ENCODE results near the gene EHD2.
"Not testable (repeated sequence)": the region's sequence is repeated elsewhere in the genome, so short reads cannot be mapped to it uniquely, and the experiment has no call there.

Gene EHD2

GRCh38 chr19:47718415-47719046, 5.3 kb downstream of the EHD2 start:
- peak overlapping the region; percentile 91 for H3K9ac ChIP-seq (ENCODE audit: low read length)
- DNase-seq (ENCODE audit: low read depth); H3K9me3 ChIP-seq (ENCODE audit: control insufficient read depth, low read length); H3K27me3 ChIP-seq (replicated peaks; ENCODE audit: control insufficient read depth, insufficient read depth, low read length): not testable (repeated sequence)
- H3K4me1 ChIP-seq (ENCODE audit: control insufficient read depth, insufficient read depth, low read length), result peaks cover 72% of the 10 kb centered on the region
- H3K36me3 ChIP-seq (ENCODE audit: control insufficient read depth, insufficient read depth, low read length, severe bottlenecking), result peaks cover 20% of the 10 kb centered on the region
- H3K4me3 ChIP-seq (ENCODE audit: low read length), result peak overlapping the region; percentile 18

DNA sequence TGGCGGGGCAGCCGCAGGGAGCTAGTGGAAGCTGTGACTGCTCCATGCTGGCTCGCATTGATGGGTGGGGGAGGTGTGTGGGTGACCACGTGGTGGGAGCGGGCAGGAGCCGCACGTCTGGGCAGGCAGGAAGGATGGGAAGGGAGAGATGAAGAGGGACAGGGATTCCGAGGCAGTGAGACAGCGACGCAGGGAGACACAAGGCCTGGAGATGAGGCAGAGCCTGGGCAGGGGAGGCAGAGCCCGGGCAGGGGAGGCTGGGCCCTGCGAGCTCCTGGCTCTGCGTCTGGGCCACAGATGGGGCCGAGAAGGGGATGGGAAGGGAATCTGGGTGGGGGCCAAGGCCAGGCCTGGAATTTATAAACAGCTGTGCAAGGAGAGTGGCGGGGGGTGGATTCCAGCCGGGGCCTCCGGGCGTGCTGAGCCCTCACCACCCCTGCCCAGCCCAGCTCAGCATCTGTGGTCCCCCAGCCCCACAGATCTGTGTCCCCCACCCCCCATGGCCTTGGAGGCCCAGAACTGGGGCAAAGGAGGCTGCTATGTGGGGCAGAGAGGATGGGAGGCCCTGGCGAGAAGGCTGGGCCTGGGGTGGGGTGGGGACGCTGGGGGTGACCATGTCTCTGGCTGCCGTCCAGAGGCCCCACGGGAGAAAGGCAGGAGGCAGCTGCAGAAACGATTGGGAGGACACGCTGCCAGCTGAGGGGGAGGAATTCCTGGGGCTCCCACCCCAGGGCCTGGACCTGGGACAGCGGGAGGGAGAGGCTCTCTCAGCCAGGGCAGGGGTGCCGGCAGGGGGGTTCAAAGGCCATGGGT, 6.0 kb downstream of the EHD2 start:
- H3K9ac ChIP-seq (ENCODE audit: low read length), result peak overlapping the region; percentile 91
- peaks cover 77% of the 10 kb centered on the region for H3K4me1 ChIP-seq (ENCODE audit: control insufficient read depth, insufficient read depth, low read length)
- no peaks in the 10 kb centered on the region for H3K27me3 ChIP-seq (replicated peaks; ENCODE audit: control insufficient read depth, insufficient read depth, low read length)
- peak overlapping the region; percentile 79 for H3K4me3 ChIP-seq (ENCODE audit: low read length)
- peak; percentile 98 for DNase-seq (ENCODE audit: low read depth)
- no peaks in the 10 kb centered on the region for H3K9me3 ChIP-seq (ENCODE audit: control insufficient read depth, low read length)
- peaks cover 20% of the 10 kb centered on the region for H3K36me3 ChIP-seq (ENCODE audit: control insufficient read depth, insufficient read depth, low read length, severe bottlenecking)

- Histone ChIP-seq H3K36me3 (ENCODE audit: control insufficient read depth, insufficient read depth, low read length, severe bottlenecking) (peaks cover 26% of the 10 kb centered on the region), H3K9me3 (ENCODE audit: control insufficient read depth, low read length) (no peaks in the 10 kb centered on the region), H3K4me3 (ENCODE audit: low read length) (peak overlapping the region; percentile 79), H3K4me1 (ENCODE audit: control insufficient read depth, insufficient read depth, low read length) (peaks cover 80% of the 10 kb centered on the region), H3K9ac (ENCODE audit: low read length) (peak overlapping the region; percentile 91), H3K27me3 (replicated peaks; ENCODE audit: control insufficient read depth, insufficient read depth, low read length) (no peaks in the 10 kb centered on the region)
- DNase-seq (ENCODE audit: low read depth), result no peak
Observed at GRCh38 chr19:47720669-47721422, 7.6 kb downstream of the EHD2 start.

DNA sequence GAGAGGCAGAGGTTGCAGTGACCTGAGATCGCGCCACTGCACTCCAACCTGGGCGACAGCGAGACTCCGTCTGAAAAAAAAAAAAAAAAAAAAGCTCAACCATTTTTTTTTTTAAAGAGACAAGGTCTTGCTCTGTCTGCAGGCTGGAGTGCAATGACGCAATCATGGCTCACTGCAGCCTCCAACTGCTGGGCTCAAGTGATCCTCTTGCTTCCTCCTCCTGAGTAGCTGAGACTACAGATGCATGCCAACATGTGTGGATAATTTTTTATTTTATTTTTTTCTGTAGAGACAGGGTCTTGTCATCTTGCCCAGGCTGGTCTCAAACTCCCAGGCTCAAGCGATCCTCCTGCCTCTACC, 10.3 kb downstream of the EHD2 start:
- Histone ChIP-seq H3K9ac (ENCODE audit: low read length) (peak overlapping the region; percentile 84), H3K36me3 (ENCODE audit: control insufficient read depth, insufficient read depth, low read length, severe bottlenecking) (peaks cover 31% of the 10 kb centered on the region), H3K4me3 (ENCODE audit: low read length) (peak overlapping the region; percentile 45), H3K27me3 (replicated peaks; ENCODE audit: control insufficient read depth, insufficient read depth, low read length) (no peaks in the 10 kb centered on the region), H3K4me1 (ENCODE audit: control insufficient read depth, insufficient read depth, low read length) (peaks cover 73% of the 10 kb centered on the region), H3K9me3 (ENCODE audit: control insufficient read depth, low read length) (no peaks in the 10 kb centered on the region)
- peak; percentile 87 for DNase-seq (ENCODE audit: low read depth)

DNA sequence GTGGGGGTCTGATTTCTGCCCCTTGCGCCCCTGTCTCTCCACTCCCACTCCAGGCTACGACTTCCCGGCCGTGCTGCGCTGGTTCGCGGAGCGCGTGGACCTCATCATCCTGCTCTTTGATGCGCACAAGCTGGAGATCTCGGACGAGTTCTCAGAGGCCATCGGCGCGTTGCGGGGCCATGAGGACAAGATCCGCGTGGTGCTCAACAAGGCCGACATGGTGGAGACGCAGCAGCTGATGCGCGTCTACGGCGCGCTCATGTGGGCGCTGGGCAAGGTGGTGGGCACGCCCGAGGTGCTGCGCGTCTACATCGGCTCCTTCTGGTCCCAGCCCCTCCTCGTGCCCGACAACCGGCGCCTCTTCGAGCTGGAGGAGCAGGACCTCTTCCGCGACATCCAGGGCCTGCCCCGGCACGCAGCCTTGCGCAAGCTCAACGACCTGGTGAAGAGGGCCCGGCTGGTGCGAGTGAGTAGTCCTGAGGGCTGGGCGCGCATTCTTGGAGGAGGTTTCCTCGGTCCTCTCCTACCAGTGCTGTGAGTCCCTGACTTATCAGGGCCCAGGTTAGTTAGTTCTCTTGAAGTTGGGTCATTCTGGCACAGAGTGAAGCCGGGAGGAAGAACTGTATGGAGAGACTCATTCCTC, 12.7 kb downstream of the EHD2 start:
- H3K4me3 ChIP-seq (ENCODE audit: low read length), result peak overlapping the region; percentile 52
- peak overlapping the region; percentile 63 for H3K9ac ChIP-seq (ENCODE audit: low read length)
- H3K27me3 ChIP-seq (replicated peaks; ENCODE audit: control insufficient read depth, insufficient read depth, low read length), result no peaks in the 10 kb centered on the region
- peaks cover 71% of the 10 kb centered on the region for H3K4me1 ChIP-seq (ENCODE audit: control insufficient read depth, insufficient read depth, low read length)
- H3K36me3 ChIP-seq (ENCODE audit: control insufficient read depth, insufficient read depth, low read length, severe bottlenecking), result peaks cover 39% of the 10 kb centered on the region
- H3K9me3 ChIP-seq (ENCODE audit: control insufficient read depth, low read length), result no peaks in the 10 kb centered on the region
- DNase-seq (ENCODE audit: low read depth), result no peak

DNA sequence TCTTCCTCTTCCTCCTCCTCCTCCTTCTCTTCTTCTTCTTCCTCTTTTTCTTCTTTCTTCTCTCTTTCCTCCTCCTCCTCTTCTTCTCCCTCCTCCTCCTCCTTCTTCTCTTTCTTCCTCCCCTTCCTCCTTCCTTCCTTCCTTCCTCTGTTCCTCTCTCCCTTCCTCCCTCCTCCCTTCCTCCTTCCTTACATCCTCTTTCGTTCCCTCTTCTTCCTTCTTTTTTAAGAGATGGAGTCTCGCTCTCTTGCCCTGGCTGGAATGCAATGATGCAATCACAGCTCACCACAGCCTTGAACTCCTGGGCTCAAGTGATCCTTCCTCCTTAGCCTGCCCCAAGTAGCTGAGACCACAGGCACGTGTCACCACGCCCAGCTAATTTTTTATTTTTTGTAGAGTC, 13.2 kb downstream of the EHD2 start:
- Histone ChIP-seq H3K4me3 (ENCODE audit: low read length) (peak overlapping the region; percentile 52), H3K36me3 (ENCODE audit: control insufficient read depth, insufficient read depth, low read length, severe bottlenecking) (peaks cover 41% of the 10 kb centered on the region), H3K27me3 (replicated peaks; ENCODE audit: control insufficient read depth, insufficient read depth, low read length) (no peaks in the 10 kb centered on the region), H3K9me3 (ENCODE audit: control insufficient read depth, low read length) (no peaks in the 10 kb centered on the region), H3K4me1 (ENCODE audit: control insufficient read depth, insufficient read depth, low read length) (peaks cover 68% of the 10 kb centered on the region), H3K9ac (ENCODE audit: low read length) (peak overlapping the region; percentile 63)
- DNase-seq (ENCODE audit: low read depth), result peak; percentile 72

- Histone ChIP-seq H3K9ac (ENCODE audit: low read length) (peak overlapping the region; percentile 11), H3K4me1 (ENCODE audit: control insufficient read depth, insufficient read depth, low read length) (peaks cover 53% of the 10 kb centered on the region), H3K36me3 (ENCODE audit: control insufficient read depth, insufficient read depth, low read length, severe bottlenecking) (peaks cover 51% of the 10 kb centered on the region)
- H3K27me3 ChIP-seq (replicated peaks; ENCODE audit: control insufficient read depth, insufficient read depth, low read length); H3K4me3 ChIP-seq (ENCODE audit: low read length); DNase-seq (ENCODE audit: low read depth); H3K9me3 ChIP-seq (ENCODE audit: control insufficient read depth, low read length): not testable (repeated sequence)
Observed at GRCh38 chr19:47728295-47728694, 15.1 kb downstream of the EHD2 start.

DNA sequence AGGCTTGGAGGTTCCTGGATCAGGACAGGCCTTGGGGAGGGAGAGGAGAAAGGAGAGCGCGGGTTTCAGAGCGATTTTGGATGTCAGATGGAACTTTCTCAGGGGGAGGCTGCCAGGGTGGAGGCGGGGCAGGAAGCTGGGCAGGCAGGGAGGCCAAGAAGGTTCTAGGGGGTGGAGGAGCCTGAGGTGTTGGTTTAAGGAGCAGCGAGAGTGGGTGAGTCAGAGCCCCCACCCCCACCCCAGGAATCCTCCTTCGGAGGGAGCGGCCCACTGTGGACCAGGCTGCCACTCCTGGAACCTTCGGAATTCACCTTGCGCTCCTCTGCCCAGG, 16.2 kb downstream of the EHD2 start:
- Histone ChIP-seq H3K27me3 (replicated peaks; ENCODE audit: control insufficient read depth, insufficient read depth, low read length) (no peaks in the 10 kb centered on the region), H3K9me3 (ENCODE audit: control insufficient read depth, low read length) (no peaks in the 10 kb centered on the region), H3K4me3 (ENCODE audit: low read length) (peak overlapping the region; percentile 60), H3K36me3 (ENCODE audit: control insufficient read depth, insufficient read depth, low read length, severe bottlenecking) (peaks cover 58% of the 10 kb centered on the region), H3K9ac (ENCODE audit: low read length) (peak overlapping the region; percentile 73), H3K4me1 (ENCODE audit: control insufficient read depth, insufficient read depth, low read length) (peaks cover 43% of the 10 kb centered on the region)
- DNase-seq (ENCODE audit: low read depth), result peak; percentile 90

DNA sequence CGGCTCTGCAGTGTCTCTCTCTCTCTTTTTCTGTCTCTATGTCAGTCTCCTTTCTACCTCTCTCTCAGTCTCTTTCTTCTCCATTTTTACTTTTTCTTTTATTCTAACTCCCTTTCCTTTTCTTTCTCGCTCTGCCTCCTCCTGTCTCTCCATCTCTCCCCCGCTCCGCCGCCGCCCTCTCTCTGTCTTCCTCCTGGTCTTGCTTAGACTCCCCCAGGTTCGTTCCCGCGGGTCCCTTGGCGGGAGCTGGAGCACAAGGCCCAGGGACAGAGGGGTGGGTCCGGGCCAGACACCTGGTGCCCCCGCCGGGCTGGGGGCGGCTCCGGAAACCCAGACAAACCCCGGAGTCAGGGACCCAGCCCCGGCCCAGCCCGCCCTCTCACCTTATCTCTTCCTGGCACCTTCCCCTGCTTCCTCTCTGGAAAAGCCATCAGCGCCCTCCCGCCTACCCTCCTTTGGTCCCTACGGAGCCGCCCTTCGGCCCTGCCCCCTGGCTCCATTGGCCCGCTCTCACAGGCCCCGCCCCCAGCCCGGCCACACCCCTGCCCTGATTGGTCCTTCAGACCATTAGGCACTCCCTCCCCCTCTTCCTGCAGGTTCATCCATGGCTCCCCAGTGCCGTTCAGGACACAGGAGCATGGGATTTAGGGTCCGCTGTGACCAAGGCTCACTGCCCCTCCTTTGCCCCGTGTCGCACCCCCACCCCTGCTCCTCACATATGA, 16.7 kb downstream of the EHD2 start:
- no peaks in the 10 kb centered on the region for H3K9me3 ChIP-seq (ENCODE audit: control insufficient read depth, low read length)
- H3K4me3 ChIP-seq (ENCODE audit: low read length), result peak overlapping the region; percentile 60
- peaks cover 38% of the 10 kb centered on the region for H3K4me1 ChIP-seq (ENCODE audit: control insufficient read depth, insufficient read depth, low read length)
- no peaks in the 10 kb centered on the region for H3K27me3 ChIP-seq (replicated peaks; ENCODE audit: control insufficient read depth, insufficient read depth, low read length)
- DNase-seq (ENCODE audit: low read depth), result no peak
- peaks cover 63% of the 10 kb centered on the region for H3K36me3 ChIP-seq (ENCODE audit: control insufficient read depth, insufficient read depth, low read length, severe bottlenecking)
- H3K9ac ChIP-seq (ENCODE audit: low read length), result peak overlapping the region; percentile 73

- no peak overlapping the region for H3K9ac ChIP-seq (ENCODE audit: low read length)
- no peaks in the 10 kb centered on the region for H3K9me3 ChIP-seq (ENCODE audit: control insufficient read depth, low read length)
- peaks cover 33% of the 10 kb centered on the region for H3K4me1 ChIP-seq (ENCODE audit: control insufficient read depth, insufficient read depth, low read length)
- DNase-seq (ENCODE audit: low read depth), result no peak
- H3K4me3 ChIP-seq (ENCODE audit: low read length), result no peak overlapping the region
- no peaks in the 10 kb centered on the region for H3K27me3 ChIP-seq (replicated peaks; ENCODE audit: control insufficient read depth, insufficient read depth, low read length)
- H3K36me3 ChIP-seq (ENCODE audit: control insufficient read depth, insufficient read depth, low read length, severe bottlenecking), result peaks cover 66% of the 10 kb centered on the region
Observed at GRCh38 chr19:47730521-47730889, 17.3 kb downstream of the EHD2 start.

Data from adipocyte (in vitro differentiated cells).